ENCODE data around the gene TNS1.
A peak's percentile ranks its signal among the peaks of the same experiment; 100 is the strongest.

The TNS1 gene

DNA sequence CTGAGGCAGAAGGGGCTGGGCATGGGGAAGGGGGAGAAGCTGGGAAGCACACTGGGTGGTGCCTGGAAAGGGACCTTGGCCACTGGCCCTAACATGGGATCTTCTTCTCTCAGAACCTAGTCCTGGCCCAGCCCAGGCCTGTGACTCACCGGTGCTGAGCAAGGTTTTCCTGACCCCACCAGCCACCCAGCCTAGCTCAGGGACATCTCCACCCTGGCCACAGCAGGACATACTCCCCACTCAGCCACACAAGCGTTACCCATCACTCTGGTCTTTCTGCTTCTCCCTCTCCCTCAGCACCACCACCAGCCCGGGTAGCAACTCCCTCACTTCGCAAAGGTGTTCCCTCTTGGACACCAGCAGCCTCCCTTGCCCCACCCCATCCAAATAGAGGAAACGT is 22.8 kb downstream of the TNS1 start:
- DNase-seq (ENCODE audit: low spot score): no peak

- no peak for DNase-seq (ENCODE audit: low spot score)
These were observed 23.5 kb downstream of the TNS1 start for GRCh38 chr2:217979151-217979811.

- peak; percentile 64 for DNase-seq (ENCODE audit: low spot score)
These were observed 24.2 kb downstream of the TNS1 start for GRCh38 chr2:217978536-217979150.

- DNase-seq (ENCODE audit: low spot score): no peak
These were observed 24.8 kb downstream of the TNS1 start for GRCh38 chr2:217977840-217978535.

DNA sequence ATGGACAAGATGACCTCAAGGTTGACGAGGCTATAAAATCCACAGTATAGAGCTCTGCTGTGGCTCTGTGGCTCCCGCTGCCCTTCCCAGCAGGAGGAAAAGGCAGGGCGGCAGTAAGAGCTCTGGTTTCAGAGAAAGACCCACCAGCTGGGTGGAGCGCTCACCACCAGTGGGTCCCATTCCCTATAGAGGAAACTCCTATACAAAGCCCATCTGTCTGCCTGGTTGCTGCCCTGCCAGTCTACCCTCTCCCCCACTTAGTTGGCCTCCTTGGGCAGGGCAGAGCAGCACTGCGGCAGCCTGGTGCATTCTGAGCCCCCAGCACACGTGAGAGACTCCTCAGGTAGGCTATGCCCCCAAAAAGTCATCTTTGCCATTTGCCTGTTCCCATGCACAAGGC is 26.5 kb downstream of the TNS1 start:
- DNase-seq (ENCODE audit: low spot score): no peak

GRCh38 chr2:217975626-217976025 is 27.2 kb downstream of the TNS1 start:
- no peak for DNase-seq (ENCODE audit: low spot score)

- no peak for DNase-seq (ENCODE audit: low spot score)
These were observed 28.3 kb downstream of the TNS1 start for GRCh38 chr2:217974389-217975005.

- no peak for DNase-seq (ENCODE audit: low spot score)
These were observed 29.6 kb downstream of the TNS1 start for GRCh38 chr2:217973008-217973787.

DNA sequence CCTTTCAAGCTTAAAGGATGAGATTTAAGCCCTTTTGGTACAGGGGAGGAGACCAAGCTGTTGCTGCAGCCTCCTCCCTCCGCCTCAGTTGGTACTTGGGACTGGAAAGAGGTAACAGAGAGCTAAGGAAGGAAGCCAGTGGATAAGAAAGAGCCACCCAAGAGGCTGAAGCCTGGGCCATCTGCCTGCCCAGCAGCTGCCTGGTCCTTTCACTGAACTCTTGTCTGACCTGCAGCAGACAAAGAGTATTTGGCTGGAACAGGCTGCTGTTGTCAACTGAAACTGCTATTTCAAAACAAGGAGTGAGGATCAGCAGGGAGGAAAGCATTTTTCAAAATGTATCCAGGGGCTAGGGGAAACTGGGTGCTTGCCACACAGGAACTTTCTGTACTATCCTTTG is 30.3 kb downstream of the TNS1 start:
- DNase-seq (ENCODE audit: low spot score): no peak

DNA sequence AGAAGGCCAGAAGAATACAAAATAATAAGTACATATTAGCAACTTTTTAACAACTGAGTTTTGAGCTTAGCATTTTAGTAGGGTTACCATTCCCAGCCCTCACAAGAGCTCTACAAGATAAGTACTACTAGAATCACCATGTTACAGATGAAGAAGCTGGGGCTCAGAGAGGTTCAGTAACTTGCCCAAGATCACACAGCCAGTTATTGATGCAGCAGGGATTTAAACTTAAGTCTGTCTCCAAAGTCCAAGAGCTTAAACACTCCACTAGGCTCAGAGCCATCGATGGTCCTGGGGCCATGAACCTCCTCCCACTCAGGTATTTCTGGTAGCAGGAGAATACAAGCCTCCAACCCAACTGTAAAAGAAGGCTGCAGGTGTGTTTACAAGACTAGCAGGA is 30.8 kb downstream of the TNS1 start:
- no peak for DNase-seq (ENCODE audit: low spot score)

DNA sequence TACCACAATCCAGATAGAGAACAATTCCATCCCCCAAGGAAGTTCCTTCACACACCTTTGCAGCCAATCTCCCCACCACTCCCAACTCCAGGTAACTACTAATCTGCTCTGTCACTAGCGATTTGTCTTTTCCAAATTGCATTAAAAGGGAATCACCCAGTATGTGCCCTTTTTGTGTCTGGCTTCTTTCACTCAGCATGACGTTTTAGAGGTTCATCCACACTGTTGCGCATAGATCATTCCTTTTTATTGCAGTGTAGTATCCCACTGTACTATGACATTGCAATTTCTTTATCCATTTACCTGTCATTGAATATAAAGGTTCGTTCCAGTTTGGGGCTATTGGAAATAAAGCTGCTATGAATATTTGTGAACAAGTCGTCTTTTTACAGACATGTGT is 31.6 kb downstream of the TNS1 start:
- DNase-seq (ENCODE audit: low spot score): no peak

GRCh38 chr2:217970206-217970605 is 32.6 kb downstream of the TNS1 start:
- DNase-seq (ENCODE audit: low spot score): no peak

DNA sequence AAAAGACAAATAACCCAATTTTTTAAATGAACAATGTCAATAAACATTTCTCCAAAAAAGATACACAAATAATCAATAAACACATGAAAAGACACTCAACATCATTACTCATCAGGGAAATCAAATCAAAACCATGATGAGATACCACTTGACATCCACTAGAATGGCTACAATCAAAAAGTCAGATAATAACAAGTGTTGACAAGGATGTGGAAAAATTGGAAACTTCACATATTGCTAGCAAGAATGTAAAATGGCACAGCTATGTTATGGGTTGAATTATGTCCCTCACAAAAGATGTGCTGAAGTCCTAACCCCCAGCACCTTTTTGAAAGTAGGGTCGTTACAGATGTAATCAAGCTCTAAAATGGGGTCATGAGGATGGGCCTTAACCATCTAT is 33.2 kb downstream of the TNS1 start:
- DNase-seq (ENCODE audit: low spot score): no peak

- DNase-seq (ENCODE audit: low spot score): no peak
These were observed 34.8 kb downstream of the TNS1 start for GRCh38 chr2:217968023-217968422.

DNA sequence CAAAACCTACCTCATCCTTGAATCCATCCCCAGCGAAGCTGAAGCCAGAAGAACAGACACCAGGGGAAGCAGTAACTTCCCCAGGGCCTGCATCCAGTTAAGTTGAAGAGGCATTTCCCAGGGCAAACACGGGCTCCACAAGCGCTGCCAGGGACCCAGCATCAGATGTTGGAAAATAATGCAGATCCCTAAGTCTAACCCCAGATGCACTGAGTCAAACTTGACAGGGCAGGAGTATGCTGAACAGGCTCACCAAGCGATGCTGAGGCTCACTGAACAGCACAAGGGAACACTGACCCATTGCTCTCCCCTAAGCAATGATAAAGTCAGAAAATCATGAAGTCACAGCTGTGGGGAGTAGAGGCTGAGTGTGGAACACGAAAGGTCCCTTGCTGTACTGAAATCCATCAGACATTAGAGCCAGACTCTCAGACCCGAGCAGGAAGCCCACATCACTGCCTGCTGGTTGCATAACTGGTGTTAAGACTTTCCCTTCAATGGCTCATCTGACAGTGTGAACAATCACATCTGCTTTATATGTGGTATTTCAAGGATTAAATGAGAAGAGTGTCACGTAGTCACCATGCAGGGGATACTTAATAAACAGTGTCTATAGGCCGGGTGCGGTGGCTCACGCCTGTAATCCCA is 36.2 kb downstream of the TNS1 start:
- DNase-seq (ENCODE audit: low spot score): no peak

DNA sequence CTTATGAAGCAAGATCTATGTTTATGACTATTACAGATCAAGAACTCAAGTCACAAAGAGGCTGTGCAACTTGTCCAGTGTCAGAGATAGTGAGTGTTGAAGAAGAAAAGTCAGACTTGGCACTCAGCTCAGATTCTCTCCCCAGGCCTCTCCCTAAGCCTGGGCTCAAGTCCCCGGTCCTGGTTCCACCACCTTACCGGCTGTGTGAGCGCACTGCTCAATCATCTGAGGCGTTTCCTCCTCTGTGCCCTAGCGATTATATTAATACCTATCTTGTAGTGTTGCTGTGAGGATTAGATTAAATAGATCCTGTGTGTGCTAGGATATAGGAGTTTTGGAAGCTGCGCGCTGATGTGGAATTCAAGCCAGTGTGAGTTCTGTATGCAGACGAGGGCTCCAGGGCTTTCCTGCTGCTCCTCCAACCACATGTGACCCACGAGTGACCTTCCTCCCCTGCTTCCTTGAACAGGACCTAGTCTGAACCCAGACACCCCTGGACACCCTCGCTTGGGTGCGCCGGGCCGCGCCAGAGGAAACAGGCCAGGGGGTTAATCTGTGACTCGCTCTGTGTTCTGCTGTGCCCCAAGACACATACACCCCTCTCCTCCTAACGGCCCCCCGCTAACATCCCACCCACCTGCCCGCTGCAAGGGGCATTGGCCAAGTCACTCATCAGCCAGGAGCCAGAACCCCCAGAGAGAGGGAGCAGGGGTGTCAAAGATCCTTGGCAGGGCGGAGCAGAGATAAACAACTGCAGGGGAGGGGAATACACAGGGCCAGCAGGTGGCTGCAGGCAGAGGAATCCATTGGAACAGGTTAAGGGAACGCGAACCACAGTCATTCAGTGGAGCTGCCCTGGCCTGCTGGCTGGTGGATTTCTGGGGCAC is 38.3 kb downstream of the TNS1 start:
- DNase-seq (ENCODE audit: low spot score): no peak

DNA sequence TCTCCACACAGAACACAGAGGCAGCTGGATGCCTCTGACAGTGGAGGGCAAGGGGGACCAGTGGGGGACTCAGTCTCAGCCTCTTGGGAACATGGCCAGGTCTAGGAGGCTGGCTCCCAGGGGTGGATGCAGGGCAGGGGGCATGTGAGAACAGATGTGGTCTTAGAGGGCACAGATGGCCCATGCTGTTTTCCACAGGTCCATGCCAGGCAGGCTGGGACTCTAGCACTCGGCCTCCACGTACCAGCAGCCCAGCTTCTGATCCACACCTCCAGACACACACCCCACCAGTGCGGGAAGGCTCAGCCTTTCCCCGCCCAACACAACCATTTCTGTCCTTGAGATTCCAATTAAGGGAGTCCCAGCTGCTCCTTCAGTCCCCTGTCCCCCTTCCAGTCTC is 42.4 kb downstream of the TNS1 start:
- DNase-seq (ENCODE audit: low spot score): no peak

DNA sequence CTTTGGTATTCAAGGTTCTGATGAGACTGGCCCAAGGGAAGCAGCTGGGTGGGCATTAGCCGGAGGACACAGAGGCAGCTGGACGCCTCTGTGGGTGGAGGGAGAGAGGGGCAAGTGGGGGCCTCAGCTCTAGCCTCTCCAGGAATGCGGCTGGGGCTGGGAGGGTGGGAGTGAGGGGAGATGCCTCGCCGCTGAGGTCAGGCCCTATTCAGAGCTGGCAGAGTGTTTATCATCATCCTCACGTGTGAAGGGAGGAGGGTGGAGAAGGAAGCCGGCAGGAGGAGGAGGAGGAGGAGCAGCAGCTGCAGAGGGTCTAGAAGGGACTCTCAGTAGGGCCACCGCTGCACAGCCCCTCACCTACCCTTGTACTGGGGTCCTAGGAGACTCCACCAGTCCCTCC is 43.1 kb downstream of the TNS1 start:
- DNase-seq (ENCODE audit: low spot score): no peak

DNA sequence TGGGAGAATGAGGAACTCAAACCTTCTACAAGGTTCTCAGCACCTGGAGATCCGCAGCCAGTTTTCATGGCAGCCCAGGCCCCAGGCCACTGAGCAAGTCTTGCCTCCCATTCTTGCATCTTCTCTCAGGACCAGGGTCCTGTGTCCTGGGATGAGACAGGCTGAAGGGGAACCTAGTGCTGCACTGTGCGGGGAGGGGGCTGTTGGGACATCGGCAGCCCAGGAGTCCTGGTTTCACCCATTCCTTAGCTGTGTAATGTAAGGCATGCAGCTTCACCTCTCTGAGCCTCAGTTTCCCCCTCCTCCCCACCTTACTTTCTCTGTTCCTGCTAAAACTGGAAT is 43.9 kb downstream of the TNS1 start:
- no peak for DNase-seq (ENCODE audit: low spot score)

GRCh38 chr2:217958206-217958883 is 44.5 kb downstream of the TNS1 start:
- no peak for DNase-seq (ENCODE audit: low spot score)

All from ecto neural progenitor cell (in vitro differentiated cells).